H9 (cell line): ENCODE measurements around the gene NT5C. TPM values are rescaled to one million over a fixed set of nuclear protein-coding genes. Genes with fewer than 3 reads are reported as not detected.

Experiments
- DNase-seq: peaks from one replicate; pipeline ENCODE4 v3.0.0-alpha.2; 2017
- H2AFZ ChIP-seq: one replicate; pipeline ENCODE4 v1.6.1; 2013; ENCODE audit warnings: mild to moderate bottlenecking, low read length, control low read depth, moderate library complexity
- H2AK5ac ChIP-seq: 2 replicates; pipeline ENCODE4 v1.6.1; 2013; ENCODE audit warnings: low read length, control low read depth, mixed read lengths; ENCODE audit not compliant: insufficient read length
- H2BK120ac ChIP-seq: one replicate; pipeline ENCODE4 v1.6.1; 2013; ENCODE audit warnings: low read depth, mild to moderate bottlenecking, low read length, control low read depth, inconsistent platforms; ENCODE audit not compliant: poor library complexity, severe bottlenecking
- H2BK12ac ChIP-seq: 2 replicates; pipeline ENCODE4 v1.6.1; 2013; ENCODE audit warnings: low read length, control low read depth, mixed read lengths, low read depth; ENCODE audit not compliant: insufficient read length
- H2BK15ac ChIP-seq: 2 replicates; pipeline ENCODE4 v1.6.1; 2013; ENCODE audit warnings: low read depth, low read length, control low read depth
- H2BK20ac ChIP-seq: one replicate; pipeline ENCODE4 v1.6.1; 2013; ENCODE audit warnings: low read depth, mild to moderate bottlenecking, low read length, control low read depth, inconsistent platforms; ENCODE audit not compliant: poor library complexity, severe bottlenecking
- H2BK5ac ChIP-seq: 2 replicates; pipeline ENCODE4 v1.6.1; 2013; ENCODE audit warnings: low read length, control low read depth, mixed read lengths; ENCODE audit not compliant: insufficient read length
- H3K14ac ChIP-seq: 2 replicates; pipeline ENCODE4 v1.6.1; 2013; ENCODE audit warnings: low read length, control low read depth; ENCODE audit not compliant: insufficient read depth
- H3K18ac ChIP-seq: 2 replicates; pipeline ENCODE4 v1.6.1; 2013; ENCODE audit warnings: low read depth, mild to moderate bottlenecking, mixed read lengths, low read length, control low read depth; ENCODE audit not compliant: insufficient read length
- H3K23ac ChIP-seq: 2 replicates; pipeline ENCODE4 v1.6.1; 2013; ENCODE audit warnings: low read length, control low read depth, mixed read lengths, low read depth; ENCODE audit not compliant: insufficient read length
- H3K23me2 ChIP-seq: 2 replicates; pipeline ENCODE4 v1.6.1; 2013; ENCODE audit warnings: low read depth, mild to moderate bottlenecking, mixed read lengths, low read length, control low read depth; ENCODE audit not compliant: insufficient read length, poor library complexity, severe bottlenecking
- H3K27ac ChIP-seq: 2 replicates; pipeline ENCODE4 v1.5.1; 2013; ENCODE audit warnings: low read length, control low read depth, mixed read lengths, low read depth; ENCODE audit not compliant: insufficient read length
- H3K27me3 ChIP-seq: 2 replicates; pipeline ENCODE4 v1.6.1; 2013; ENCODE audit warnings: low read length, control low read depth, inconsistent platforms; ENCODE audit not compliant: insufficient read depth
- H3K4ac ChIP-seq: 2 replicates; pipeline ENCODE4 v1.6.1; 2013; ENCODE audit warnings: low read depth, mild to moderate bottlenecking, control low read depth, inconsistent platforms, low read length, moderate library complexity
- H3K4me1 ChIP-seq: 2 replicates; pipeline ENCODE4 v1.6.1; 2013; ENCODE audit warnings: low read length, control low read depth, inconsistent platforms; ENCODE audit not compliant: insufficient read depth
- H3K4me2 ChIP-seq: 2 replicates; pipeline ENCODE4 v1.6.1; 2013; ENCODE audit warnings: low read length, control low read depth, mixed read lengths; ENCODE audit not compliant: insufficient read length, insufficient read depth
- H3K56ac ChIP-seq: 2 replicates; pipeline ENCODE4 v1.6.1; 2013; ENCODE audit warnings: low read depth, mild to moderate bottlenecking, mixed read lengths, low read length, control low read depth; ENCODE audit not compliant: insufficient read length
- H3K79me1 ChIP-seq: 2 replicates; pipeline ENCODE4 v1.6.1; 2013; ENCODE audit warnings: low read depth, mild to moderate bottlenecking, moderate library complexity, low read length, control low read depth, inconsistent platforms; ENCODE audit not compliant: insufficient read depth, poor library complexity, severe bottlenecking
- H3K79me2 ChIP-seq: 2 replicates; pipeline ENCODE4 v1.6.1; 2013; ENCODE audit warnings: low read length, control low read depth, inconsistent platforms; ENCODE audit not compliant: insufficient read depth
- H3K9ac ChIP-seq: 2 replicates; pipeline ENCODE4 v1.6.1; 2013; ENCODE audit warnings: low read length, control low read depth, mixed read lengths; ENCODE audit not compliant: insufficient read length; ENCODE audit errors: extremely low read depth
- H3K9me3 ChIP-seq: one replicate; pipeline ENCODE4 v1.6.1; 2013; ENCODE audit warnings: low read depth, low read length, inconsistent platforms; ENCODE audit not compliant: control insufficient read depth
- H3T11ph ChIP-seq: one replicate; pipeline ENCODE4 v1.6.1; 2013; ENCODE audit warnings: mild to moderate bottlenecking, low read length, control low read depth, inconsistent platforms
- H4K20me1 ChIP-seq: one replicate; pipeline ENCODE4 v1.6.1; 2013; ENCODE audit not compliant: control insufficient read depth, insufficient read length, insufficient read depth
- H4K5ac ChIP-seq: 2 replicates; pipeline ENCODE4 v1.6.1; 2013; ENCODE audit warnings: low read depth, mild to moderate bottlenecking, mixed read lengths, low read length, control low read depth; ENCODE audit not compliant: insufficient read length
- H4K8ac ChIP-seq: replicated peaks from 2 replicates; pipeline ENCODE4 v1.6.1; 2013; ENCODE audit warnings: low read length, control low read depth, mixed read lengths, low read depth; ENCODE audit not compliant: insufficient read length
- H4K91ac ChIP-seq: 2 replicates; pipeline ENCODE4 v1.6.1; 2013; ENCODE audit warnings: low read depth, mild to moderate bottlenecking, moderate library complexity, mixed read lengths, low read length, control low read depth; ENCODE audit not compliant: insufficient read length
- H3K27ac Mint-ChIP-seq, 3 experiments: 2 replicates in 2 of 3; 3 replicates in 1 of 3; pipeline ENCODE4 v1.8.0; 2020 to 2021; ENCODE audit warnings: mixed read lengths in 3 of 3, mild to moderate bottlenecking in 1 of 3, moderate library complexity in 1 of 3
- H3K27me3 Mint-ChIP-seq: 2 replicates; pipeline ENCODE4 v1.8.0; 2021; ENCODE audit warnings: low read depth, mild to moderate bottlenecking, moderate library complexity, mixed read lengths
- H3K36me3 Mint-ChIP-seq, 3 experiments: 2 replicates in 2 of 3; 3 replicates in 1 of 3; pipeline ENCODE4 v1.8.0; 2020 to 2021; ENCODE audit warnings: low read depth in 3 of 3, mixed read lengths in 3 of 3; ENCODE audit not compliant: insufficient read depth in 1 of 3
- H3K4me1 Mint-ChIP-seq, 2 experiments: 2 replicates each; pipeline ENCODE4 v1.8.0; 2020; ENCODE audit warnings: mixed read lengths in 2 of 2
- H3K4me3 Mint-ChIP-seq, 2 experiments: 2 replicates in 1 of 2; 3 replicates in 1 of 2; pipeline ENCODE4 v1.8.0; 2020 to 2021; ENCODE audit warnings: mild to moderate bottlenecking in 2 of 2, mixed read lengths in 2 of 2, moderate library complexity in 1 of 2
- H3K9me3 Mint-ChIP-seq, 2 experiments: 2 replicates in 1 of 2; 3 replicates in 1 of 2; pipeline ENCODE4 v1.8.0; 2020; ENCODE audit warnings: mild to moderate bottlenecking in 2 of 2, mixed read lengths in 2 of 2, moderate library complexity in 1 of 2
- CTCF ChIP-seq: fragments of 200-600 bp; sonication (generic); conservative IDR thresholded peaks from 3 replicates; pipeline ENCODE4 v1.8.0; 2021; ENCODE audit warnings: antibody characterized with exemption, mild to moderate bottlenecking
- WGBS: extraction: QIAGEN DNeasy Blood & Tissue Kit; methylation state at CpG from one replicate; pipeline ENCODE4 v1.1.7; 2013; ENCODE audit warnings: missing lambda C conversion rate, low lambda C conversion rate, mixed read lengths; ENCODE audit not compliant: insufficient read length; ENCODE audit errors: extremely low coverage; 5-methylcytosine and 5-hydroxymethylcytosine counted together
- total RNA-seq: library from RNA; stranded (reverse); gene quantifications from 2 replicates; pipeline ENCODE4 v1.2.1, GENCODE V29; 2021

The NT5C gene
- total RNA-seq, 1 experiment from 2014 or later, result 77.7 TPM

GRCh38 chr17:75082683-75083082 is 48.9 kb downstream of the NT5C start:
- no peak overlapping the region for H4K91ac ChIP-seq
- H3K4me1 ChIP-seq, result peaks cover 9% of the 10 kb centered on the region; the same call in 1 of the 2 replicates
- H3T11ph ChIP-seq, result no peak overlapping the region
- no peak overlapping the region for H4K5ac ChIP-seq
- no peak overlapping the region for H2BK5ac ChIP-seq
- H2BK120ac ChIP-seq, result no peak overlapping the region
- H3K23me2 ChIP-seq, result no peaks in the 10 kb centered on the region
- no peak for TF ChIP-seq CTCF
- WGBS, result no CpG with 5 or more reads among the region's 6 CpGs
- H3K36me3 Mint-ChIP-seq, result no peaks in the 10 kb centered on the region
- H3K27ac Mint-ChIP-seq, result peak overlapping the region in 1 of 3 experiments; percentile 16; a peak in 2 of 7 replicates
- no peak overlapping the region for H3K18ac ChIP-seq
- no peak overlapping the region for H2BK15ac ChIP-seq
- no peak overlapping the region for H3K23ac ChIP-seq
- no peak overlapping the region for H3K4me2 ChIP-seq
- H3K27me3 ChIP-seq, result no peaks in the 10 kb centered on the region
- H3K9me3 Mint-ChIP-seq, result no peaks in the 10 kb centered on the region
- no peak overlapping the region for H3K4me3 Mint-ChIP-seq
- H3K56ac ChIP-seq, result no peak overlapping the region
- no peak overlapping the region for H3K9ac ChIP-seq
- H3K4ac ChIP-seq, result no peak overlapping the region
- no peak overlapping the region for H2AFZ ChIP-seq
- no peak overlapping the region for H4K8ac ChIP-seq
- no peak overlapping the region for H2BK12ac ChIP-seq
- H3K27ac ChIP-seq, result no peak overlapping the region
- no peaks in the 10 kb centered on the region for H3K9me3 ChIP-seq
- DNase-seq, result no peak
- H4K20me1 ChIP-seq, result no peaks in the 10 kb centered on the region
- no peak overlapping the region for H3K14ac ChIP-seq
- H2BK20ac ChIP-seq, result no peak overlapping the region
- H3K27me3 Mint-ChIP-seq, result no peaks in the 10 kb centered on the region; the same call in 1 of the 2 replicates
- H3K4me1 Mint-ChIP-seq, result peaks cover 47% of the 10 kb centered on the region in 2 experiments
- no peaks in the 10 kb centered on the region for H3K79me1 ChIP-seq
- no peak overlapping the region for H2AK5ac ChIP-seq
- no peaks in the 10 kb centered on the region for H3K79me2 ChIP-seq
